ENCODE data around the gene IRF2BP1.

DNA sequence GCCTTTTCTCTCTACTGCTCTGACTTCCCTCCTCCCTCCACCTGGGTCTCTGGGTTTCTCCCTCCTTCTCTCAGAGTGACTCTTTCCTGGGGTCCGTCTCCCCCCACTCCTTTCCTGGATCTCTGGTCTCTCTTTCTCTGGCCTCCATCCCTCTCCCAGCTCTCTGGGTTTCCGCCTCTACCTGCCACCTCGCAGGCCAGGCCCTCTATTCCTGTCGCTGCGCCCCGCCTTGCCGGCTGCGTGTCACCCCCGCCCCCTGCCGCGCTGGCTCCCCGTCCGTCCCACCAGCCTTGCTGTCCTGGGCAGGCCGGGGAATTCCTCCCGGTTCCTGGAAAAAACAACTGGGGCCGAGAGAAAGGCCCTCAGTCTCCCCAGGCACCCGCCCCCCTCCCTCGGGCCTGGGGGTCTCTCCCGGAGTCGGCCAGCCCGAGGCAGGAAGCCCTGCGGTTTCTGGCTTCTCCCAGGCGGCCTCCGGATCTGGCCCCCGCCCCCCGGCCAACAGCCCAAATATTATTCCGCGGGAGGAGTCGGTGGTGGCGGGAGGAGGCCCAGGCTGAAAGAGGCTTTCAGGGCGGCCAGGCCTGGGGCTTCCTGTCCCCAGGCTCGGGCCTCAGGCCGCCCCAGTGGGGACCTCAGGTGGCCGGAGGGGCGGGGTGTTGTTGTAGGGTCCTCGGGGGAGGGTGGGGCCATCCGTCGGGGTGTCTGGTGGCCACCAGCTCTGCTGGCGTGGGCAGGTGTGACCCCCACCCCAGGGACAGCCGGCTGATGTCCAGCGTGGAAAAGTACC is 9.3 kb downstream of the IRF2BP1 start:
- TF ChIP-seq, protein P1, sequence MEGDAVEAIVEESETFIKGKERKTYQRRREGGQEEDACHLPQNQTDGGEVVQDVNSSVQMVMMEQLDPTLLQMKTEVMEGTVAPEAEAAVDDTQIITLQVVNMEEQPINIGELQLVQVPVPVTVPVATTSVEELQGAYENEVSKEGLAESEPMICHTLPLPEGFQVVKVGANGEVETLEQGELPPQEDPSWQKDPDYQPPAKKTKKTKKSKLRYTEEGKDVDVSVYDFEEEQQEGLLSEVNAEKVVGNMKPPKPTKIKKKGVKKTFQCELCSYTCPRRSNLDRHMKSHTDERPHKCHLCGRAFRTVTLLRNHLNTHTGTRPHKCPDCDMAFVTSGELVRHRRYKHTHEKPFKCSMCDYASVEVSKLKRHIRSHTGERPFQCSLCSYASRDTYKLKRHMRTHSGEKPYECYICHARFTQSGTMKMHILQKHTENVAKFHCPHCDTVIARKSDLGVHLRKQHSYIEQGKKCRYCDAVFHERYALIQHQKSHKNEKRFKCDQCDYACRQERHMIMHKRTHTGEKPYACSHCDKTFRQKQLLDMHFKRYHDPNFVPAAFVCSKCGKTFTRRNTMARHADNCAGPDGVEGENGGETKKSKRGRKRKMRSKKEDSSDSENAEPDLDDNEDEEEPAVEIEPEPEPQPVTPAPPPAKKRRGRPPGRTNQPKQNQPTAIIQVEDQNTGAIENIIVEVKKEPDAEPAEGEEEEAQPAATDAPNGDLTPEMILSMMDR (IDR thresholded peaks at IDR 0.05 in 4 of 5, conservative IDR thresholded peaks at IDR 0.05 in 1 of 5), result no peak
- TF ChIP-seq POLR2A (IDR thresholded peaks at IDR 0.05), result no peak
